ENCODE data around the gene COL5A2.

COL5A2 gene

DNA sequence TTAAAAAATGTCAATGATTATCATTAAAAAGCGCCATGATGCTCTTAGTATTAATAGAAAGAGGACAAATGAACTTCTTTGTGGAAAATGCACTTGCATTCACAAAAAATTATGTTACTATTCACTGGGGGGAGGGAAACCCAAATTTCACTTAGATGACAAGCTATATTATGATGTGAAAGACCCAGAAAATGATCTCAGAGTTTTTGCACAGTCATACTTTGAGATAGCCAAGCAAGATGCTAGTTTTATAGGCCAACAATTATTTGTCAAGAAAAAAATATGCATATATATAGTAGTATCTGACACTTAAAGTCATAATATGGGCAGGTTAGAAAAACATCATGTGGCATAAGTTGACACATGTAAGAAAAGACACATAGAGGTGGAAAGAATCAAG, 31.6 kb downstream of the COL5A2 start:
- TF ChIP-seq POLR2A (IDR thresholded peaks at IDR 0.05; ENCODE audit: low read depth, low read length): no peak
- no peak for FAIRE-seq
- no peak for DNase-seq (ENCODE audit: insufficient read length, low spot score)

DNA sequence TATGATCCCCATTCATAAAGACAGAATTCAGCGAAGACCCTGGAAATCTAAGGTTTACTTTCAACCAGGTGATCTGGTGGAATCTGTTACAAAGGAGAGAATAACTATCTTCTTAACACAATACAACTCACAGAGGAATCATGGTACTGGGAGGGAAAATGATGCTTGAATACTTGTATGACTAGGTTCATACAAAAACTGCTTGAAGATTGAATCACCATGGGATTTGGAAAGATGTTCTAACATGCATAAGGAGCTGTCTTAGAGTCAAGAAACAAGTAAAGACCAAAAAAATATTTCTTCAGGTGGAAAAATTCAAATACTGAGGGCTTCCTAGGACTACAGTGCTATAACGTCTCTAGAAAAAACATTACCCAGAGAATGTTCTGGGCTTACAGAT, 32.2 kb downstream of the COL5A2 start:
- peak; percentile 6 for FAIRE-seq
- TF ChIP-seq POLR2A (IDR thresholded peaks at IDR 0.05; ENCODE audit: low read depth, low read length): no peak
- DNase-seq (ENCODE audit: insufficient read length, low spot score): no peak

DNA sequence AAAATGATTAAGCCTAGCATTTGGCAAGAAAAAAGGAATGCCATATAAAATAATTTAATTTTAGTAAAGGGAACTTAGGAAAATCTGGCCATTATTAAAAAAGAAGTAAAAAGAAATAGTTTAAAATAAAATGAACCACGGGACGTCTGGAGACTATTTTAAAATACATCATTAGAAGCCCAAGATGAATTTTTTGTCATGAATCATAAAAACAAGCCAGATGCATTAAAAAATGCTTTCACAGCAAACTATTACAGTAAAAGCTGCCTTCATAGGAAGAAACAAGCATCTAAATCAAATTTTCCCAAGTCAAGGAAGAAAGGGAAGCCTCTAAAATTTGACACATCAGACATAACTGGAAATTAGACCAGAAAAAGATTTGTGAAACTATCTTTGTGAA, 33.0 kb downstream of the COL5A2 start:
- TF ChIP-seq POLR2A (IDR thresholded peaks at IDR 0.05; ENCODE audit: low read depth, low read length): no peak
- DNase-seq (ENCODE audit: insufficient read length, low spot score): no peak
- no peak for FAIRE-seq

DNA sequence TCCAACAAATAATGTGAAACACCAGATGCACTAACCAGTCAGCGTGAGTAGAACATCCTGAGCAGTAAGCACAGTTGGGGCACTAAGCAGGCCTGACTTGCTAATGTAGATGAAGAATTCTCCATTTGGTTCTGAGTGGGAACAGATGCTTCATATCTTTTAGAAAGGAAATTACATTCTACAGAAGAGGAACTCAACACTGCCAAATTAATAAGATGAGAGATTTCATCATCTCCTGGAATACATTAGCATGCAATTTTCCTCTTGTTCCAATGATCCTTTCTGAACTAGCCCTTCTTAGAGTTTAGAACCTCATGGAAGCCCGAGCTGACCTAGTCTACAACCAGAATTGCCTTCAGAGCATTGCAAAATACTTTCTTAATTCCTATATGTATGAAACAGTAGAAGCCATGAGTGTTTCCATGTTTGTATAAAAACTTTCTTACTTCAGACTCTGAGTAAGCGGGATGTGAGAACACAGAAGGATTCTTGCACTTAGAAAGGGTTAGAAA, 34.8 kb downstream of the COL5A2 start:
- TF ChIP-seq POLR2A (IDR thresholded peaks at IDR 0.05; ENCODE audit: low read depth, low read length): no peak
- DNase-seq (ENCODE audit: insufficient read length, low spot score) (no peak), FAIRE-seq (peak; percentile 48)

DNA sequence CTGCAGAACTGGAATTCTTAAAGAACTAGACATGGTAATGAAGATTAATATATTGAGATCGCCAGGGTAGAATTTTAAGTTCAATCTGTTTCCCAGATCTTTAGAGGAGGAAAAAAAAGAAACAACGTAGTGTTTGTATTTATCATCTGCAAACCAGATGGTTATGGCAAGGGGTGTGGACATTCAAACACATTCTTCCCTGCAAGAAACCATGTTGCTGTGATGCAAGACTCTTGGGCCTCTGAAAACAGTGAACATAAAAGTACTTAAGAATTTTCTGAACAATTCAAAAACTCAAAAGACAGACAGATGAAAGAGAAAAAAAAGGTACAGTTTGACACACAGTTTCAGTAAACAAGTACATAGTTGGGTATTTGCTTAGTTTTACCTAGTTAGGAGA, 35.6 kb downstream of the COL5A2 start:
- TF ChIP-seq POLR2A (IDR thresholded peaks at IDR 0.05; ENCODE audit: low read depth, low read length): no peak
- DNase-seq (ENCODE audit: insufficient read length, low spot score) (no peak), FAIRE-seq (no peak)

DNA sequence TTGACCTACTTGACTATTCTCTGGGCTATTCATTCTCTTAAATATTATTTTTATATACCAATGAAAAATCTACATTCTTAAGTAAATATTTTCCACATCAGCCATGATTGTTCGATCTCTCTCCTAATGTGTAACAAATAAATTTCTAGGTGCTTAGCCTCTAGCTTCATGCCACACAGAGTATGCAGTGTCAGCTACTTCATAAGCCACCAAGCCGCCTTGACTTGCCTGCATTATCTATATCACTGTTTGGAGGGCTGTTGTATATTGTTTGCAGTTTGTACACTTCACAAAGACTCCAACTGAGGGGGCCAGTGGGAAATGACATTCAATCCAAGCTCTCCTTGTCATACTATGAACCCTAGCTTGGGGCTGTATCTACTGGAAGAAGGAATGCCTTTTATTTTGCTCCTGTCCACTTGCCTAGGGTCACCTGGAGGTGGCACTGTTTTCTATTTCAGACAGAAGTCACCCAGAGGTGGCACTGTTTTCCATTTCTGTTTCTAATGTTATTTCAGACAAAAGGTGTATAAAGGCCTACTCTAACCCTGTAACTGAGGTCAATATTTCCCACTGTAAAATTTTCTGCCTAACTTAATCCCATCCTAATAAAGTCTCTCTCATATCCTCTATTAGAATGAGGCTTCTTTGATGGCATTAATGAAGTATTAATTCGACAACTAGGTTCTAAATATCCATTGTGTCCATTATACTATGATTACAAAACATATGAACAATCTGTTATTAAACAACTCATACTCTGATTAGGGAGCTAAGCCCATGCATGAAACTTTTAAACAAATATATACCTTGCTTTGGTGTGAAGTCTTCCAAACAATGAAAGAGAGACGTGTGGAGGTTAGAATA, 36.4 kb downstream of the COL5A2 start:
- no peak for TF ChIP-seq POLR2A (IDR thresholded peaks at IDR 0.05; ENCODE audit: low read depth, low read length)
- FAIRE-seq (peak; percentile 94), DNase-seq (ENCODE audit: insufficient read length, low spot score) (no peak)

DNA sequence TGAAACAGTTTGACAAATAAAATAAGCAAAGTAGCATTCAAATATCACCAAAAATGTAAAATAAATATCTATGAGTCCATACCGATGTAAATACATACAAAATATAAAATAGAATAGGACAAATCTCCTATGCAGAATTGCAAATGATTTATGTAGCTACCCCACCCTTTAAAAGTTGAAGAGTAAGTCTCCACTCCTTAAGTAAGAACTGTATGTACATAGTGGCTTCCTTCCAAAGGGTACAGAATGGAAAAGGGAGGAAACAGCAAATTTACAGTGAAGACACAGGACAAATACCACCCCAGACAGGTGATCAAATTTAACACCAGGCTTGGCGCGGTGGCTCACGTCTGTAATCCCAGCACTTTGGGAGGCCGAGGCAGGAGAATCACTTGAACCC, 40.8 kb downstream of the COL5A2 start:
- no peak for DNase-seq (ENCODE audit: insufficient read length, low spot score)
- TF ChIP-seq POLR2A (IDR thresholded peaks at IDR 0.05; ENCODE audit: low read depth, low read length): no peak
- no peak for FAIRE-seq

DNA sequence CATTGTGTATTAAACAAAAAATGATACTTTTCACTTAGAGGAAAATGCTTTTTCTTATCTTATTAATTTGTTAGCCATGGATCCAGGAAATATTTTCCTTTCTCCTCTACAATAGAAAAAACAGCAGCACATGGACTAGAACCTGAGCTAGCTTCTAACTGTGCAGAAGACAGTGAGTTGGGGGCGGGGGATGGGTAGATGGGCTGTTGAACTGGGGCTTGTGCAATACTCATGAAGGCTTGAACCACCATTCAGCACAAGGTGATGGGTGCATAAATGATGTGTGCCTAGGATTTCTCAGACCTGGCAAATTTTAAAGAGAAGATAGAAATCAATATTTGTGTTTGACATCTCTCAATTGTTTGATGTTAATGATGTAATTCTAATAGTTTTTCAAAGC, 42.0 kb downstream of the COL5A2 start:
- TF ChIP-seq POLR2A (IDR thresholded peaks at IDR 0.05; ENCODE audit: low read depth, low read length): no peak
- no peak for FAIRE-seq
- no peak for DNase-seq (ENCODE audit: insufficient read length, low spot score)

DNA sequence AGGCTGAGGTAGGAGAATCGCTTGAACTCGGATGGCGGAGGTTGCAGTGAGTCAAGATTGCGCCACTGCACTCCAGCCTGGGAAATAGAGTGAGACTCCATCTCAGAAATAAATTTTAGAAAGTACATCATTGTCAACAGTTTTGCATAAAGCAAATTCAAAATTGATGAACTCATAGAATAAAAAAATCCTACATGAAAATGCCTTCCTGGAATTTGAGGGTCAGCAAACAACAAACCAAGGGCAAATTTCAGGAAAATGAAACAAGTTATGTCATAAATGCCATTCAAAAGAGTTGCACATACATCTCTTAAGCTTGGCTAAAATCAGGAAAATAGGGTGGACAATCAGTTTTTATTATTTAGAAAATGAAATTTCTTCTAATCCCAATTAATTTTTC, 45.1 kb downstream of the COL5A2 start:
- no peak for TF ChIP-seq POLR2A (IDR thresholded peaks at IDR 0.05; ENCODE audit: low read depth, low read length)
- no peak for FAIRE-seq
- no peak for DNase-seq (ENCODE audit: insufficient read length, low spot score)

DNA sequence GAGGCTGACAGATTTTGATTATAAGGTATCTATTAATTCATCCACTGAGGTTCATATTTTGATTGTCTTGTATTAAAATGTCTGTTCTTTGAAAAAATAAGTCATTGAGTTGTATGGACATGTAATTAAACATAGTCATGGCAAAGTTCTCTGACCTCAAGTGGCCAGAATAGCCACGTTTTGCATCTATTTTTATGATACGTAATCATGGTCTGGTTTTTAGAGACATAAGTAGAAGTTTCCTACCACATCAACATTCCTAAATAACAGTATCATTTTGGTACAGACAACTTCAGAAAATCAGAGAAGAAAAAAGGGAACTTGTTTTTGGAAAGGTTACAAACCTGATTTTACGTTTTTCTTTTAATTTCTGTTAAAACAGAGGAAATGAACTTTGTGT, 47.6 kb downstream of the COL5A2 start:
- DNase-seq (ENCODE audit: insufficient read length, low spot score) (no peak), FAIRE-seq (no peak)
- TF ChIP-seq POLR2A (IDR thresholded peaks at IDR 0.05; ENCODE audit: low read depth, low read length): no peak

DNA sequence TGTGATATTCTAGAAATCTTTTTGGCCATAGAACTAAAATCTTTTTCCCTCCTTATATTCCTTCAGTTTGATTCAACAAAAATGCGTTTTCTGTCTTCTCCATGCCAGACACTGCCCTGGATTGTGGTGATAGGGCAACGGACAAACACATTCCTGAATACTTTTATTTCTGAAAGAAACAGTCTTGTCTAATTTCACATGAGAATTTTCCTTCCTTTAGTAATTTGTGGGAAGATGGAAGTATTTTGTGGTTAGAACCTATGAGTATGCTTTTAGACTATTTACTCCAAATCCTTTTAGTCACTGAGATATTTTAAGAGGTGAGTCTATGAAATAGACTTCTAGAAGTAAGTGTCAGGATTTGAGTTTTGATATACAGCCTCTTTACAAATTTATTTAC, 49.6 kb downstream of the COL5A2 start:
- no peak for TF ChIP-seq POLR2A (IDR thresholded peaks at IDR 0.05; ENCODE audit: low read depth, low read length)
- FAIRE-seq (peak; percentile 93), DNase-seq (ENCODE audit: insufficient read length, low spot score) (no peak)

DNA sequence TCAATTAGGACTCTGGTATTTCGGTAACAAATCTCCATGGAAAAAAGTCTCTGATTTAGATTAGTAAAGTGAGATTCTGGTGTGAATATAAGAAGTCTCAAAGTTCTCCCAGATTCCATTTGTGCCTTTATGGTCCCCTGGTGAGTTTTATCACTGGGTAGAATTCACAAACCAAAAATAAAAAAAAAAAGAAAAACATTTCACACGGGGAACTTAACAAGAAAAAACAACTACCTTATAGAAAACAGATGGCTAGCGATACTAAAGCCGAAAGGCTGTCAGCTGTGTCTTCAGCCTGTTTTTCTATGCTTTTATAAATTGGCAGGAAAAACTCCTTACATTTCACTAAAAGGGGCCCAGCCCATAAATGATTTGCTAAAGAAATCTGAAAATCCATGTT, 50.6 kb downstream of the COL5A2 start:
- no peak for TF ChIP-seq POLR2A (IDR thresholded peaks at IDR 0.05; ENCODE audit: low read depth, low read length)
- no peak for DNase-seq (ENCODE audit: insufficient read length, low spot score)
- no peak for FAIRE-seq

DNA sequence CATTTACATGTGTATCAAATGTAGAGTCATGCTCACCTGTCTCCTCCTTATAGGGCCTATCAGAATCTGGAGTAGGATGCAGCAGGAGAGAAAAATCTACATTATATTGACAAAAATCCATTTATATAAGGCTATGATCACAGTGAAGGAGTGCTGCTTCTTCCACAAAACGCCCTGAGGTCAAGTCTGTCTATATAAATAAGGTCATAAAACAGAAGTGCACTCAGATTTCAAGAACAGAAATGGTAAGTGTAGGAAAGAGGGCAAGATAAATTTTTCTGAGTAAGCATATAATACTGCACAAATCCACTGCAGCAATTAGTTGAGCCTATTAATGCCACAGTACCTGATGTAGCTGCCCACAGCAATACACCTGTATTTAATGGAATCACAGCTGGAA, 51.8 kb downstream of the COL5A2 start:
- no peak for DNase-seq (ENCODE audit: insufficient read length, low spot score)
- TF ChIP-seq POLR2A (IDR thresholded peaks at IDR 0.05; ENCODE audit: low read depth, low read length): no peak
- no peak for FAIRE-seq

DNA sequence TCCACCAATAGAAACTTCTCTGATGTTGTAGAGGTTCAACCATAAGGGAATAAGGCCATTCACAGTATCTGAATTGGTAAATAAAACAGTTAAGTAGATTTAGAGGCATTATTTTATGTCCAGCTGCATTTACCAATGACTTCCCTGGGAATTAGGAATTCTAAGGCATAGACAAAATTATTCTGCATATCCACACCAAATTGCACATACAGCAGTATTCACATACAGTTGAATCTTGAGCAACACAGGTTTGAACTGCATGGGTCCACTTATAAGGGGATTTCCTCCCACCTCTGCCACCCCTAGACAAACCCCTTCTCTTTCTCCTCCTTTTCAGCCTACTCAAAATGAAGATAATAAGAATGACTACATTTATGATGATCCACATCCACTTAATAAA, 54.4 kb downstream of the COL5A2 start:
- peak; percentile 73 for FAIRE-seq
- no peak for TF ChIP-seq POLR2A (IDR thresholded peaks at IDR 0.05; ENCODE audit: low read depth, low read length)
- DNase-seq (ENCODE audit: insufficient read length, low spot score): no peak

DNA sequence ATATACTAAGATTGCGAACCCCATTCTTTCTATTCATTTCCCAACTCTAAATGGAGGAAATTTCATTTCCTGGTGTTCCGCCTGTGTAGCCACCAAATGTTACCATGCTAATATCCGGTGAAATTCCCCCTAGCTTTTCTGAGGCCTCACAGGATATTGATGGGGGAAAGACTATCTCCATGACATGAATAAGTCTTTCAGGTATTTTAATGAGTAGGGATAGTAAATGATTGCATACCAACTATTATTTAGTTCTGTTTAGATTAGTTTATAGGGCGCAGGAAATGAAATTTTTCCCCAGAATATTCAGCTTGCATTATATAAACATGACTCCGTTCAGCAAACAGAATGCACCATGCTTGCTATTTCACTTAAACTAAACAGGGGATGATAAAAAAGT, 55.4 kb downstream of the COL5A2 start:
- peak; percentile 27 for FAIRE-seq
- no peak for TF ChIP-seq POLR2A (IDR thresholded peaks at IDR 0.05; ENCODE audit: low read depth, low read length)
- DNase-seq (ENCODE audit: insufficient read length, low spot score): no peak
